WTC11 (cell line): ENCODE results near the gene SUMO1. TPM values are rescaled to one million over a fixed set of nuclear protein-coding genes. Genes with fewer than 3 reads are reported as not detected.

Experiments used
- ATAC-seq: fragments of 200-7000 bp; cut with Tn5 transposase; 2 replicates; pipeline ENCODE4 v1.10.0; 2021; ENCODE audit warnings: mild to moderate bottlenecking, moderate library complexity
- CTCF ChIA-PET: fragments of 300-600 bp; sonication (Branson Sonifier 250); formaldehyde crosslinking; loops from one replicate; lab custom pipeline; 2021; ENCODE audit warnings: antibody characterized with exemption; lab: Charles Lee
- POLR2A ChIA-PET: fragments of 350-600 bp; sonication (Branson Sonifier 250); formaldehyde crosslinking; loops from one replicate; lab custom pipeline; 2021; ENCODE audit warnings: antibody characterized with exemption; lab: Charles Lee
- DNase-seq: peaks from one replicate; pipeline ENCODE4 v3.0.0; 2021; ENCODE audit warnings: low spot score
- H3K27ac Mint-ChIP-seq: 2 replicates; pipeline ENCODE4 v1.8.0; 2021; ENCODE audit warnings: mixed read lengths
- H3K27me3 Mint-ChIP-seq: 2 replicates; pipeline ENCODE4 v1.8.0; 2021; ENCODE audit warnings: low read depth, mild to moderate bottlenecking, moderate library complexity, mixed read lengths
- H3K36me3 Mint-ChIP-seq: 2 replicates; pipeline ENCODE4 v1.8.0; 2021; ENCODE audit warnings: mixed read lengths
- H3K4me1 Mint-ChIP-seq: 2 replicates; pipeline ENCODE4 v1.8.0; 2022; ENCODE audit warnings: mixed read lengths
- H3K4me3 Mint-ChIP-seq: 2 replicates; pipeline ENCODE4 v1.8.0; 2021; ENCODE audit warnings: mild to moderate bottlenecking, moderate library complexity, mixed read lengths
- H3K9me3 Mint-ChIP-seq: 2 replicates; pipeline ENCODE4 v1.8.0; 2021; ENCODE audit warnings: mixed read lengths
- ATF3 ChIP-seq: sonication (generic); formaldehyde crosslinking; conservative IDR thresholded peaks from 2 replicates; pipeline ENCODE4 v1.8.1; 2022; ENCODE audit warnings: mild to moderate bottlenecking, missing genetic modification reagents
- CREB1 ChIP-seq: sonication (generic); formaldehyde crosslinking; IDR thresholded peaks from 2 replicates; pipeline ENCODE4 v1.8.0; 2023; ENCODE audit warnings: mild to moderate bottlenecking, missing genetic modification reagents
- CREM ChIP-seq: sonication (generic); formaldehyde crosslinking; IDR thresholded peaks from 2 replicates; pipeline ENCODE4 v1.8.1; 2022; ENCODE audit warnings: mild to moderate bottlenecking, missing genetic modification reagents, moderate library complexity
- E2F1 ChIP-seq: sonication (generic); formaldehyde crosslinking; IDR thresholded peaks from 2 replicates; pipeline ENCODE4 v1.8.0; 2022; ENCODE audit warnings: mild to moderate bottlenecking, missing genetic modification reagents
- FOXJ3 ChIP-seq: sonication (generic); formaldehyde crosslinking; IDR thresholded peaks from 2 replicates; pipeline ENCODE4 v1.9.0; 2021; ENCODE audit warnings: missing genetic modification reagents, mild to moderate bottlenecking, borderline replicate concordance
- KAT7 ChIP-seq: sonication (generic); formaldehyde crosslinking; IDR thresholded peaks from 2 replicates; pipeline ENCODE4 v1.8.1; 2023; ENCODE audit warnings: missing genetic modification reagents, mild to moderate bottlenecking, borderline replicate concordance
- MAX ChIP-seq: sonication (generic); formaldehyde crosslinking; IDR thresholded peaks from 2 replicates; pipeline ENCODE4 v1.8.0; 2022; ENCODE audit warnings: mild to moderate bottlenecking, missing genetic modification reagents
- OVOL2 ChIP-seq: fragments of 250-450 bp; sonication (Bioruptor Pico); IDR thresholded peaks from 2 replicates; pipeline ENCODE4 v1.9.0; 2021; ENCODE audit warnings: mild to moderate bottlenecking, borderline replicate concordance
- PRDM15 ChIP-seq: sonication (generic); formaldehyde crosslinking; IDR thresholded peaks from 2 replicates; pipeline ENCODE4 v1.8.0; 2022; ENCODE audit warnings: missing genetic modification reagents
- RORB ChIP-seq: fragments of 250-450 bp; sonication (Bioruptor Pico); IDR thresholded peaks from 2 replicates; pipeline ENCODE4 v1.9.0; 2021; ENCODE audit warnings: mild to moderate bottlenecking
- SMAD3 ChIP-seq: sonication (generic); formaldehyde crosslinking; IDR thresholded peaks from 2 replicates; pipeline ENCODE4 v1.8.0; 2022; ENCODE audit warnings: missing genetic modification reagents, mild to moderate bottlenecking, borderline replicate concordance
- total RNA-seq: library from RNA; stranded (reverse); gene quantifications from 3 replicates; pipeline ENCODE4 v1.2.3, GENCODE V29; 2021
- TF ChIP-seq, protein P1 (sequence below): sonication (generic); formaldehyde crosslinking; IDR thresholded peaks from 2 replicates; pipeline ENCODE4 v1.8.1; 2023; ENCODE audit warnings: mild to moderate bottlenecking, missing genetic modification reagents, moderate library complexity
- TF ChIP-seq, protein P2 (sequence below): sonication (generic); formaldehyde crosslinking; IDR thresholded peaks from 2 replicates; pipeline ENCODE4 v1.8.1; 2023; ENCODE audit warnings: mild to moderate bottlenecking, missing genetic modification reagents
- TF ChIP-seq, protein P3 (sequence below): sonication (generic); formaldehyde crosslinking; IDR thresholded peaks from 2 replicates; pipeline ENCODE4 v1.8.0; 2022; ENCODE audit warnings: mild to moderate bottlenecking, missing genetic modification reagents

Gene SUMO1
- total RNA-seq, 1 experiment from 2014 or later = 172 TPM

GRCh38 chr2:202237787-202238233 lies 587 bp downstream of the SUMO1 start:
- peak overlapping the region; percentile 97 for H3K4me3 Mint-ChIP-seq
- DNase-seq (no peak), ATAC-seq (peak; percentile 20)
- TF ChIP-seq E2F1 (no peak), OVOL2 (CRISPR knock-in tag) (no peak), FOXJ3 (CRISPR knock-in tag) (no peak), PRDM15 (peak; percentile 36; the same call in 1 of the 2 replicates)
- peak overlapping the region; percentile 96 for H3K27ac Mint-ChIP-seq
- ChIA-PET CTCF (interaction anchor here (0.8 kb wide), 1 partner anchor 11 kb away, joined by 3 read pairs; no protein-coding TSS in a partner anchor), POLR2A (interaction anchor here (0.6 to 2.2 kb wide), 6 partner anchors 11 to 265 kb away, joined by 3 to 13 read pairs (median 3); no protein-coding TSS in a partner anchor)
- no peaks in the 10 kb centered on the region for H3K27me3 Mint-ChIP-seq
- peaks cover 21% of the 10 kb centered on the region for H3K4me1 Mint-ChIP-seq
- peaks cover 4% of the 10 kb centered on the region for H3K36me3 Mint-ChIP-seq
- H3K9me3 Mint-ChIP-seq = no peaks in the 10 kb centered on the region

GRCh38 chr2:202221873-202222272 lies 16.5 kb downstream of the SUMO1 start:
- TF ChIP-seq ATF3 (CRISPR knock-in tag) (no peak), RORB (no peak), MAX (CRISPR knock-in tag) (no peak), SMAD3 (CRISPR knock-in tag) (no peak), CREB1 (no peak), CREM (CRISPR knock-in tag) (no peak)
- no peak overlapping the region for H3K4me3 Mint-ChIP-seq
- H3K9me3 Mint-ChIP-seq = no peaks in the 10 kb centered on the region
- ChIA-PET POLR2A (interaction anchor here (0.7 to 1.0 kb wide), 3 partner anchors 15 to 571 kb away, joined by 3 to 5 read pairs (median 3); partner anchors contain the start of gene SUMO1), CTCF (no interaction called here)
- H3K27me3 Mint-ChIP-seq = no peaks in the 10 kb centered on the region
- peak overlapping the region; percentile 3; the same call in 1 of the 2 replicates for H3K27ac Mint-ChIP-seq
- DNase-seq = no peak
- peaks cover 7% of the 10 kb centered on the region for H3K4me1 Mint-ChIP-seq
- ATAC-seq = no peak; the same call in 1 of the 2 replicates
- peaks cover 41% of the 10 kb centered on the region for H3K36me3 Mint-ChIP-seq

DNA sequence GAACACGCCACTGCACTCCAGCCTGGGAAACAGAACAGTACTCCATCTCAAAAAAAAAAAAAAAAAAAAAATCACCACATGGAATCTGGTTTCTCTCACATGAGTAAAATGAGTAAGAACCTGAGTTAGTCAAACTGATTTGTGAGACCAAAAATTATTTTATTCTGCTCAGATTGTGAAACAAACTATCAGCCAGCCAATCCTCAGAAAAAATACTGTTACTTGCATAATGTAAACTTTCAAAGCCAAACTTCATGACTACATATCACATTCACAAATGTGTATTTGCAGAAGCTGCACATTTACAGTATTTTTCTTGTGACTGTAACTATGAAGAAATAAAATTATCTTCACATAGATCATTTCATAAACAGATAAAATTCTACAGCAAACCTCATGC lies 23.2 kb downstream of the SUMO1 start:
- no peaks in the 10 kb centered on the region for H3K27me3 Mint-ChIP-seq
- ChIA-PET CTCF (no interaction called here), POLR2A (no interaction called here)
- H3K36me3 Mint-ChIP-seq = peaks cover 46% of the 10 kb centered on the region
- DNase-seq (no peak), ATAC-seq (no peak)
- no peak overlapping the region for H3K27ac Mint-ChIP-seq
- H3K4me3 Mint-ChIP-seq = no peak overlapping the region
- no peaks in the 10 kb centered on the region for H3K9me3 Mint-ChIP-seq
- no peaks in the 10 kb centered on the region for H3K4me1 Mint-ChIP-seq
- TF ChIP-seq FOXJ3 (CRISPR knock-in tag) = no peak
- TF ChIP-seq, protein P1, sequence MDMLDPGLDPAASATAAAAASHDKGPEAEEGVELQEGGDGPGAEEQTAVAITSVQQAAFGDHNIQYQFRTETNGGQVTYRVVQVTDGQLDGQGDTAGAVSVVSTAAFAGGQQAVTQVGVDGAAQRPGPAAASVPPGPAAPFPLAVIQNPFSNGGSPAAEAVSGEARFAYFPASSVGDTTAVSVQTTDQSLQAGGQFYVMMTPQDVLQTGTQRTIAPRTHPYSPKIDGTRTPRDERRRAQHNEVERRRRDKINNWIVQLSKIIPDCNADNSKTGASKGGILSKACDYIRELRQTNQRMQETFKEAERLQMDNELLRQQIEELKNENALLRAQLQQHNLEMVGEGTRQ (CRISPR knock-in tag) = no peak
- TF ChIP-seq KAT7 (CRISPR knock-in tag) = no peak
- TF ChIP-seq, protein P2, sequence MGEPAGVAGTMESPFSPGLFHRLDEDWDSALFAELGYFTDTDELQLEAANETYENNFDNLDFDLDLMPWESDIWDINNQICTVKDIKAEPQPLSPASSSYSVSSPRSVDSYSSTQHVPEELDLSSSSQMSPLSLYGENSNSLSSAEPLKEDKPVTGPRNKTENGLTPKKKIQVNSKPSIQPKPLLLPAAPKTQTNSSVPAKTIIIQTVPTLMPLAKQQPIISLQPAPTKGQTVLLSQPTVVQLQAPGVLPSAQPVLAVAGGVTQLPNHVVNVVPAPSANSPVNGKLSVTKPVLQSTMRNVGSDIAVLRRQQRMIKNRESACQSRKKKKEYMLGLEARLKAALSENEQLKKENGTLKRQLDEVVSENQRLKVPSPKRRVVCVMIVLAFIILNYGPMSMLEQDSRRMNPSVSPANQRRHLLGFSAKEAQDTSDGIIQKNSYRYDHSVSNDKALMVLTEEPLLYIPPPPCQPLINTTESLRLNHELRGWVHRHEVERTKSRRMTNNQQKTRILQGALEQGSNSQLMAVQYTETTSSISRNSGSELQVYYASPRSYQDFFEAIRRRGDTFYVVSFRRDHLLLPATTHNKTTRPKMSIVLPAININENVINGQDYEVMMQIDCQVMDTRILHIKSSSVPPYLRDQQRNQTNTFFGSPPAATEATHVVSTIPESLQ = no peak
- TF ChIP-seq, protein P3, sequence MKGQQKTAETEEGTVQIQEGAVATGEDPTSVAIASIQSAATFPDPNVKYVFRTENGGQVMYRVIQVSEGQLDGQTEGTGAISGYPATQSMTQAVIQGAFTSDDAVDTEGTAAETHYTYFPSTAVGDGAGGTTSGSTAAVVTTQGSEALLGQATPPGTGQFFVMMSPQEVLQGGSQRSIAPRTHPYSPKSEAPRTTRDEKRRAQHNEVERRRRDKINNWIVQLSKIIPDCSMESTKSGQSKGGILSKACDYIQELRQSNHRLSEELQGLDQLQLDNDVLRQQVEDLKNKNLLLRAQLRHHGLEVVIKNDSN (CRISPR knock-in tag) = no peak
- TF ChIP-seq, all 79 proteins: peak for 0
